Measurements from ENCODE around the gene THNSL1. TPM values are rescaled to one million over a fixed set of nuclear protein-coding genes. Genes with fewer than 3 reads are reported as not detected.
"Not testable (repeated sequence)": the region's sequence is repeated elsewhere in the genome, so short reads cannot be mapped to it uniquely, and the experiment has no call there.

THNSL1 gene
- total RNA-seq, 1 donor from 2014 or later, result 7.7 TPM

- no peak for DNase-seq (ENCODE audit: low spot score)
Observed at GRCh38 chr10:24998044-24998443, 18.4 kb upstream of the THNSL1 start.

- not testable (repeated sequence) for DNase-seq (ENCODE audit: low spot score)
Observed at GRCh38 chr10:25011591-25011990, 4.8 kb upstream of the THNSL1 start.

GRCh38 chr10:25014579-25014978, 1.8 kb upstream of the THNSL1 start:
- no peak for DNase-seq (ENCODE audit: low spot score)

- peak; percentile 91 for DNase-seq (ENCODE audit: low spot score)
Observed at GRCh38 chr10:25015828-25016375, 510 bp upstream of the THNSL1 start, which contains the start of gene ENKUR. ENKUR (minus strand) TSS chr10:25016158; CDS start chr10:25015936, 222 bp downstream.

GRCh38 chr10:25017154-25017590, 760 bp downstream of the THNSL1 start:
- no peak for DNase-seq (ENCODE audit: low spot score)

- no peak for DNase-seq (ENCODE audit: low spot score)
Observed at GRCh38 chr10:25017661-25018060, 1.2 kb downstream of the THNSL1 start.

- DNase-seq (ENCODE audit: low spot score), result no peak
Observed at GRCh38 chr10:25018703-25019102, 2.3 kb downstream of the THNSL1 start.

GRCh38 chr10:25023278-25023677, 6.9 kb downstream of the THNSL1 start:
- no peak for DNase-seq (ENCODE audit: low spot score)

GRCh38 chr10:25024528-25024927, 8.1 kb downstream of the THNSL1 start:
- DNase-seq (ENCODE audit: low spot score), result no peak

GRCh38 chr10:25026463-25026862, 10.1 kb downstream of the THNSL1 start:
- no peak for DNase-seq (ENCODE audit: low spot score)

GRCh38 chr10:25028711-25029110, 12.3 kb downstream of the THNSL1 start:
- DNase-seq (ENCODE audit: low spot score), result no peak

GRCh38 chr10:25029519-25029918, 13.1 kb downstream of the THNSL1 start:
- DNase-seq (ENCODE audit: low spot score), result no peak

- no peak for DNase-seq (ENCODE audit: low spot score)
Observed at GRCh38 chr10:25036381-25036780, 20.0 kb downstream of the THNSL1 start.

GRCh38 chr10:25038325-25038724, 21.9 kb downstream of the THNSL1 start:
- no peak for DNase-seq (ENCODE audit: low spot score)

GRCh38 chr10:25039531-25039930, 23.1 kb downstream of the THNSL1 start:
- no peak for DNase-seq (ENCODE audit: low spot score)

- no peak for DNase-seq (ENCODE audit: low spot score)
Observed at GRCh38 chr10:25046641-25047040, 30.2 kb downstream of the THNSL1 start.

GRCh38 chr10:25047088-25047487, 30.7 kb downstream of the THNSL1 start:
- no peak for DNase-seq (ENCODE audit: low spot score)

- no peak for DNase-seq (ENCODE audit: low spot score)
Observed at GRCh38 chr10:25047591-25048301, 31.3 kb downstream of the THNSL1 start.

GRCh38 chr10:25048450-25048849, 32.0 kb downstream of the THNSL1 start:
- no peak for DNase-seq (ENCODE audit: low spot score)

- no peak for DNase-seq (ENCODE audit: low spot score)
Observed at GRCh38 chr10:25049966-25050365, 33.6 kb downstream of the THNSL1 start.

- DNase-seq (ENCODE audit: low spot score), result no peak
Observed at GRCh38 chr10:25050402-25050801, 34.0 kb downstream of the THNSL1 start.

GRCh38 chr10:25052012-25052411, 35.6 kb downstream of the THNSL1 start:
- DNase-seq (ENCODE audit: low spot score), result no peak

GRCh38 chr10:25056726-25057125, 40.3 kb downstream of the THNSL1 start:
- DNase-seq (ENCODE audit: low spot score), result no peak

GRCh38 chr10:25057886-25058285, 41.5 kb downstream of the THNSL1 start:
- DNase-seq (ENCODE audit: low spot score), result no peak
